Type B pancreatic cell (in vitro differentiated cells): ENCODE measurements around the gene ZNF17. TPM values are rescaled to one million over a fixed set of nuclear protein-coding genes. Genes with fewer than 3 reads are reported as not detected.

Experiments used
- DNase-seq: peaks from one replicate; pipeline ENCODE4 v3.0.0; 2021; ENCODE audit warnings: mixed read lengths; ENCODE audit not compliant: unreplicated experiment; ENCODE audit errors: extremely low spot score
- H3K27ac Mint-ChIP-seq: 2 replicates; pipeline ENCODE4 v1.8.0; 2021; ENCODE audit warnings: mild to moderate bottlenecking, mixed read lengths
- H3K27me3 Mint-ChIP-seq: 2 replicates; pipeline ENCODE4 v1.8.0; 2021; ENCODE audit warnings: mixed read lengths
- H3K36me3 Mint-ChIP-seq: 2 replicates; pipeline ENCODE4 v1.8.0; 2021; ENCODE audit warnings: mixed read lengths
- H3K4me1 Mint-ChIP-seq: one replicate; pipeline ENCODE4 v1.8.0; 2021; ENCODE audit warnings: mixed read lengths; ENCODE audit not compliant: unreplicated experiment
- H3K4me3 Mint-ChIP-seq: 2 replicates; pipeline ENCODE4 v1.8.0; 2021; ENCODE audit warnings: mild to moderate bottlenecking, mixed read lengths
- H3K9me3 Mint-ChIP-seq: 2 replicates; pipeline ENCODE4 v1.8.0; 2021; ENCODE audit warnings: mixed read lengths
- total RNA-seq: library from RNA; stranded (reverse); gene quantifications from 2 replicates; pipeline ENCODE4 v1.2.1, GENCODE V29; 2021; ENCODE audit warnings: low replicate concordance
- TF ChIP-seq, protein P1 (sequence below): fragments of 200-600 bp; sonication (generic); conservative IDR thresholded peaks from 2 replicates; pipeline ENCODE4 v1.5.0; 2021; ENCODE audit warnings: antibody characterized with exemption, mild to moderate bottlenecking

ZNF17 gene
- total RNA-seq, 1 donor from 2014 or later = 13.9 TPM

DNA sequence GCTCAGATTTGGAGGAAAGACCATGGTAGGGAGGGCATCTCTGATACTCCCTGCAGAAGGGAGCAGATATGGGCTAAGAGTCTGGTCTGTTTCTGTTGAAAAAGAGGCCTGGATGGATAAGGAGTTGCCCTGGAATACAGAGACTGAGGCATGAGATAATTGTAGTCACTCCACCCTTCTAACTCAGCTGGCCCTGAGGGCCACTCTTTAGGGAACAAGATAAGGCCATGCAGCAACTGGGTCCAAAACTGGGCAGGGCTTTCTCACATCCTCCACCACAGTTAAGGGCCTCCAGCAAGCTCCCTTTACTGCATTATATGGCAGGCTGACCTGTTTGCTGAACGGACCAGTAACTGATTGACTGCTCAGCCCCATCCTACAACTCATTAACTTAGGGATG lies 25.5 kb downstream of the ZNF17 start:
- peak overlapping the region; percentile 99 for H3K4me3 Mint-ChIP-seq
- H3K36me3 Mint-ChIP-seq = peaks cover 55% of the 10 kb centered on the region
- H3K27me3 Mint-ChIP-seq = no peaks in the 10 kb centered on the region
- DNase-seq = no peak
- TF ChIP-seq, protein P1, sequence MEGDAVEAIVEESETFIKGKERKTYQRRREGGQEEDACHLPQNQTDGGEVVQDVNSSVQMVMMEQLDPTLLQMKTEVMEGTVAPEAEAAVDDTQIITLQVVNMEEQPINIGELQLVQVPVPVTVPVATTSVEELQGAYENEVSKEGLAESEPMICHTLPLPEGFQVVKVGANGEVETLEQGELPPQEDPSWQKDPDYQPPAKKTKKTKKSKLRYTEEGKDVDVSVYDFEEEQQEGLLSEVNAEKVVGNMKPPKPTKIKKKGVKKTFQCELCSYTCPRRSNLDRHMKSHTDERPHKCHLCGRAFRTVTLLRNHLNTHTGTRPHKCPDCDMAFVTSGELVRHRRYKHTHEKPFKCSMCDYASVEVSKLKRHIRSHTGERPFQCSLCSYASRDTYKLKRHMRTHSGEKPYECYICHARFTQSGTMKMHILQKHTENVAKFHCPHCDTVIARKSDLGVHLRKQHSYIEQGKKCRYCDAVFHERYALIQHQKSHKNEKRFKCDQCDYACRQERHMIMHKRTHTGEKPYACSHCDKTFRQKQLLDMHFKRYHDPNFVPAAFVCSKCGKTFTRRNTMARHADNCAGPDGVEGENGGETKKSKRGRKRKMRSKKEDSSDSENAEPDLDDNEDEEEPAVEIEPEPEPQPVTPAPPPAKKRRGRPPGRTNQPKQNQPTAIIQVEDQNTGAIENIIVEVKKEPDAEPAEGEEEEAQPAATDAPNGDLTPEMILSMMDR = no peak
- H3K27ac Mint-ChIP-seq = peak overlapping the region; percentile 96
- peaks cover 21% of the 10 kb centered on the region for H3K4me1 Mint-ChIP-seq
- H3K9me3 Mint-ChIP-seq = peaks cover 29% of the 10 kb centered on the region

DNA sequence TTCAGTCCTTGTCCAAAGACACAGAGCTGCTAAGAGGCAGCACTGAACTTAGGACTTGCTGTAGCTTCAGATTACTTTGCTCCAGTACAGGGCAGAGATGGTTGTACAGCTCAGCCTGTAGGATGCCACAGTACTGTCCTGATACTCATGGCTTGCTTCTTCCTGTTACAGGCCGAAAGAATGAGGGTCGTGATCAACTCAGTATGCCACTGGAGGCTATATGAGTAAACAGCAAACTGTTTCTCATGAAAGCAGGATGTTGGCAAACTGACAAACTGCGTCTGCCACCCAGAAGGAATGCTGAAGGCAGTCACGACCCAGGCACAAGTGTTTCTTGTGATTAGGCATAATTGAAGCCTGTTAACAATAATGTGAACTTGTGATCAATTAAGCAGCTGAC lies 27.0 kb downstream of the ZNF17 start:
- no peak overlapping the region for H3K27ac Mint-ChIP-seq
- no peak for DNase-seq
- no peaks in the 10 kb centered on the region for H3K27me3 Mint-ChIP-seq
- peaks cover 33% of the 10 kb centered on the region for H3K9me3 Mint-ChIP-seq
- peaks cover 70% of the 10 kb centered on the region for H3K36me3 Mint-ChIP-seq
- H3K4me3 Mint-ChIP-seq = peak overlapping the region; percentile 21
- H3K4me1 Mint-ChIP-seq = peaks cover 21% of the 10 kb centered on the region
- TF ChIP-seq, protein P1 = no peak

DNA sequence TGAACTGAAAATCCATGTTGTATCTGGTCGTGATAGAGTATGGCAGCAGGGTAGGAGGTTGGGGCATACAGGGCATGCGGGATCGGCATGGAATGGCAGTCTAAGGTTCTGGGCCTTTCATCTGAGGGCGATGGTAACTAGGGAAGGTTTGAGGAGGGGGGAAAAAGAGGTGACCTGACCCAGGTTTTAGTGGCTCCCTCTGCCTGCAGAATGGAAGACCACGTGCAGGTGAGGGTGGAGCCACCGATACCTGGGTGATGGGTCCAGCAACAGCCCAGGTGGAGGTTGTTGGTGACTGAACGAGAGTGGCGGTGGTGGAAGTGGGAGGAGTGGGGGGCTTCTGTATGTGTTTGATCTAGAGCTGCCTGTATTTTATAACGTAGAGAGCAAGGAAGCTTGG lies 28.0 kb downstream of the ZNF17 start:
- TF ChIP-seq, protein P1 = no peak
- no peaks in the 10 kb centered on the region for H3K27me3 Mint-ChIP-seq
- H3K36me3 Mint-ChIP-seq = peaks cover 80% of the 10 kb centered on the region
- no peak overlapping the region for H3K4me3 Mint-ChIP-seq
- peaks cover 21% of the 10 kb centered on the region for H3K4me1 Mint-ChIP-seq
- no peak for DNase-seq
- H3K9me3 Mint-ChIP-seq = peaks cover 36% of the 10 kb centered on the region
- no peak overlapping the region for H3K27ac Mint-ChIP-seq

DNA sequence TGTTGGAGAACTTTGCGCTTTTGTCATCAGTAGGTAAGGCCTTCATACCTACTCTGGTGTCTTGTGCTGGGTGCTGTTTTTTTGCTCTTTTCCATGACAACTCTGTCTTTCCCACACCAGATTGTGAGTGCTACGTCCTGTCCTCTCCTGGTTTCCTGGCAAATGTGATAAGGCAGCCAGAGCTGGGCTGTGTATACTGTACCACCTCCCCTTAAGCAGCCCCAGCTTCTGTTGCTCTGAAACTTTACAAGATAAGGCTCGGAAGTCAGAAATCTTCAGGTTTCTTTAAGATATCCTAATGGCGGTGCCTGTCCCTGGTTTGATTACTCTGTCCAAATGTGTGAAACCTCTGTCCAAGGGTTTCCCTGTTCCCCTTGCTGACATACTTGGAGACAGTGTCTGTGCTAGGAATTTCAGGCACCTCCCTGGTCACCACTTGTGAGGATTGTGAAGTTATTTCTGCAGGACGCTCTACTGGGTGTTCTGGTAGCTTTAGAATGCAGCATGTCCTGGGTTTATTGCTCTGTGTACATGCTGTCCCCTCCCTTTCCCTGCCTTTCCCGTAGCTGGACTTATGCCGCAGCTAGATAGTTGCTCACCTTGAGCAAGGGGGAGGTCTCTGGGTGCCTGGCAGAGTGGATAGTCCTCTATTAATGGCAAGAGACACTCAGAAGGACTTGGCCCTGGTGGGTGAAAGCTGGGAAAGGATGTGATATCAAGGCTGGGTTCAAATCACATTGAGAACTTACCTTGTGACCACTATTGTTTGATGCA lies 31.2 kb downstream of the ZNF17 start:
- no peaks in the 10 kb centered on the region for H3K27me3 Mint-ChIP-seq
- H3K9me3 Mint-ChIP-seq = peaks cover 38% of the 10 kb centered on the region
- DNase-seq = no peak
- no peak overlapping the region for H3K27ac Mint-ChIP-seq
- H3K4me1 Mint-ChIP-seq = no peaks in the 10 kb centered on the region
- H3K4me3 Mint-ChIP-seq = no peak overlapping the region
- TF ChIP-seq, protein P1 = no peak
- peaks cover 81% of the 10 kb centered on the region for H3K36me3 Mint-ChIP-seq

DNA sequence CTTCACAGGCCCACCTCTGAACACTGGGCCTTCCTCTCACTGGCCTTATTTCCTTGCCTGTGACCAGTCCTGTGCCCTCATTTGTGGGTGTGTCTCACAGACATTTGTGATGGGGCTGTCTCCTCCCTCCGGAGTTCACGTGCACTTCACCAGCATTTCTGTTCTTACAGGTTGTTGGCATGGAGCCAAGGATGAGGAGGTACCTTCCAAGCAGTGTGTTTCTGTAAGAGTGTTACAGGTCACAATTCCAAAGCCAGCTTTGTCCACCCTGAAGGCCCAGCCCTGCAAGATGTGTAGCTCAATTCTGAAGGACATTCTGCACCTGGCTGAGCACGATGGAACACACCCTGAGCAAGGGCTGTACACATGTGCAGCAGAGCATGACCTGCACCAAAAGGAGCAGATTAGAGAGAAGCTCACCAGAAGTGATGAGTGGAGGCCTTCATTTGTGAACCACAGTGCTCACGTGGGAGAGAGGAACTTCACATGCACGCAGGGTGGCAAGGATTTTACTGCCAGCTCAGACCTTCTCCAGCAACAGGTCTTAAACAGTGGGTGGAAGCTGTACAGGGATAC lies 32.2 kb downstream of the ZNF17 start:
- Mint-ChIP-seq H3K4me1 (no peaks in the 10 kb centered on the region), H3K27ac (no peak overlapping the region), H3K36me3 (peaks cover 75% of the 10 kb centered on the region), H3K4me3 (no peak overlapping the region), H3K27me3 (no peaks in the 10 kb centered on the region), H3K9me3 (peaks cover 38% of the 10 kb centered on the region)
- TF ChIP-seq, protein P1 = no peak
- no peak for DNase-seq
